Neuronal stem cell (in vitro differentiated cells): ENCODE measurements around the gene GADL1.

Source experiments
- DNase-seq: peaks from one replicate; pipeline ENCODE4 v3.0.0-alpha.2; 2013; ENCODE audit warnings: low spot score
- H2AFZ ChIP-seq: one replicate; pipeline ENCODE4 v1.6.1; 2013; ENCODE audit warnings: mild to moderate bottlenecking, low read length, inconsistent platforms
- H2AK5ac ChIP-seq: 2 replicates; pipeline ENCODE4 v1.6.1; 2013; ENCODE audit warnings: low read depth, mild to moderate bottlenecking, inconsistent platforms, low read length, moderate library complexity, mixed read lengths
- H2BK120ac ChIP-seq: 2 replicates; pipeline ENCODE4 v1.6.1; 2013; ENCODE audit warnings: low read depth, mild to moderate bottlenecking, inconsistent platforms, low read length, moderate library complexity, mixed read lengths
- H2BK12ac ChIP-seq: one replicate; pipeline ENCODE4 v1.6.1; 2013; ENCODE audit warnings: low read length, inconsistent platforms
- H2BK15ac ChIP-seq: 2 replicates; pipeline ENCODE4 v1.6.1; 2013; ENCODE audit warnings: mild to moderate bottlenecking, low read length, inconsistent platforms, mixed read lengths
- H2BK5ac ChIP-seq: one replicate; pipeline ENCODE4 v1.6.1; 2013; ENCODE audit warnings: inconsistent platforms, mild to moderate bottlenecking, low read length, moderate library complexity
- H3K14ac ChIP-seq: one replicate; pipeline ENCODE4 v1.6.1; 2013; ENCODE audit warnings: low read length, inconsistent platforms
- H3K18ac ChIP-seq: 2 replicates; pipeline ENCODE4 v1.6.1; 2013; ENCODE audit warnings: low read length, inconsistent platforms
- H3K23ac ChIP-seq: 2 replicates; pipeline ENCODE4 v1.6.1; 2013; ENCODE audit warnings: low read depth, mild to moderate bottlenecking, mixed read lengths, low read length, inconsistent platforms; ENCODE audit not compliant: poor library complexity
- H3K27ac ChIP-seq: replicated peaks from 3 replicates; pipeline ENCODE4 v1.5.1; 2013; ENCODE audit warnings: low read length, inconsistent platforms
- H3K27me3 ChIP-seq, 3 experiments: 2 replicates each; pipeline ENCODE4 v1.6.1; 2013; ENCODE audit warnings: low read length in 3 of 3, mild to moderate bottlenecking in 2 of 3, inconsistent platforms in 1 of 3, low read depth in 1 of 3, mixed read lengths in 1 of 3, moderate library complexity in 1 of 3; ENCODE audit not compliant: control insufficient read depth in 3 of 3, insufficient read depth in 3 of 3
- H3K36me3 ChIP-seq, 2 donors: replicated peaks in 1 of 2; 2 replicates each; pipeline ENCODE4 v1.6.1; 2013; ENCODE audit warnings: low read length in 2 of 2; ENCODE audit not compliant: control insufficient read depth in 2 of 2, insufficient read depth in 2 of 2
- H3K4ac ChIP-seq: 2 replicates; pipeline ENCODE4 v1.6.1; 2013; ENCODE audit warnings: inconsistent platforms, mild to moderate bottlenecking, low read length, moderate library complexity
- H3K4me1 ChIP-seq, 2 donors: 1 replicate in 1 of 2; 2 replicates in 1 of 2; pipeline ENCODE4 v1.6.1; 2013; ENCODE audit warnings: low read length in 2 of 2, low read depth in 1 of 2; ENCODE audit not compliant: control insufficient read depth in 2 of 2, insufficient read depth in 1 of 2
- H3K4me2 ChIP-seq: one replicate; pipeline ENCODE4 v1.6.1; 2013; ENCODE audit warnings: mild to moderate bottlenecking, low read length, inconsistent platforms; ENCODE audit not compliant: insufficient read depth, poor library complexity, severe bottlenecking
- H3K4me3 ChIP-seq, 2 donors: 2 replicates each; pipeline ENCODE4 v1.5.1; 2013; ENCODE audit warnings: low read length in 2 of 2, mild to moderate bottlenecking in 2 of 2, inconsistent platforms in 1 of 2, moderate library complexity in 1 of 2
- H3K79me1 ChIP-seq: one replicate; pipeline ENCODE4 v1.6.1; 2013; ENCODE audit warnings: low read depth, mild to moderate bottlenecking, inconsistent platforms, low read length, moderate library complexity
- H3K9ac ChIP-seq: one replicate; pipeline ENCODE4 v1.6.1; 2013; ENCODE audit warnings: mild to moderate bottlenecking, low read depth, low read length, inconsistent platforms; ENCODE audit not compliant: poor library complexity
- H3K9me3 ChIP-seq, 2 donors: replicated peaks in 1 of 2; 2 replicates each; pipeline versions ENCODE3 to v1.6.1; 2013; ENCODE audit warnings: low read length in 2 of 2, mild to moderate bottlenecking in 2 of 2, inconsistent platforms in 1 of 2, low read depth in 1 of 2, mixed read lengths in 1 of 2, moderate library complexity in 1 of 2; ENCODE audit not compliant: control insufficient read depth in 2 of 2, insufficient read depth in 1 of 2
- H4K8ac ChIP-seq: one replicate; pipeline ENCODE4 v1.6.1; 2013; ENCODE audit warnings: low read depth, mild to moderate bottlenecking, inconsistent platforms, low read length, moderate library complexity
- H4K91ac ChIP-seq: one replicate; pipeline ENCODE4 v1.6.1; 2013; ENCODE audit warnings: low read length, low read depth, mild to moderate bottlenecking, inconsistent platforms; ENCODE audit not compliant: poor library complexity
- WGBS, 2 donors: extraction: QIAGEN DNeasy Blood & Tissue Kit; methylation state at CpG; one replicate each; pipeline ENCODE4 v1.1.7; 2013; ENCODE audit warnings: missing lambda C conversion rate in 2 of 2, mixed read lengths in 1 of 2; ENCODE audit not compliant: insufficient read length in 2 of 2, insufficient replicate concordance in 1 of 2; ENCODE audit errors: extremely low coverage in 2 of 2; 5-methylcytosine and 5-hydroxymethylcytosine counted together

Gene GADL1

GRCh38 chr3:30810625-30811024 is 83.8 kb downstream of the GADL1 start:
- Histone ChIP-seq H4K8ac (no peak overlapping the region), H3K27ac (no peak overlapping the region), H3K79me1 (no peaks in the 10 kb centered on the region), H3K23ac (no peak overlapping the region), H3K4me3 (no peak overlapping the region), H3K36me3 (no peaks in the 10 kb centered on the region), H3K18ac (peak overlapping the region; percentile 62), H2AFZ (peak overlapping the region; percentile 21), H3K4me1 (no peaks in the 10 kb centered on the region), H2BK12ac (no peak overlapping the region), H3K4me2 (no peak overlapping the region), H2BK15ac (no peak overlapping the region), H2BK5ac (no peak overlapping the region), H4K91ac (no peak overlapping the region), H2BK120ac (no peak overlapping the region), H3K9me3 (no peaks in the 10 kb centered on the region), H3K4ac (no peak overlapping the region), H3K9ac (no peak overlapping the region), H3K27me3 (no peaks in the 10 kb centered on the region), H3K14ac (no peak overlapping the region), H2AK5ac (no peak overlapping the region)
- WGBS, 2 donors, result no CpG with 5 or more reads among the region's 6 CpGs
- no peak for DNase-seq

GRCh38 chr3:30805695-30806094 is 88.8 kb downstream of the GADL1 start:
- Histone ChIP-seq H4K8ac (no peak overlapping the region), H3K4me1 (no peaks in the 10 kb centered on the region), H3K18ac (no peak overlapping the region), H3K14ac (no peak overlapping the region), H3K23ac (no peak overlapping the region), H2BK15ac (no peak overlapping the region), H3K27ac (no peak overlapping the region), H3K79me1 (no peaks in the 10 kb centered on the region), H3K9ac (no peak overlapping the region), H3K9me3 (no peaks in the 10 kb centered on the region), H3K4me2 (no peak overlapping the region), H4K91ac (no peak overlapping the region), H2AK5ac (no peak overlapping the region), H2BK5ac (no peak overlapping the region), H3K4me3 (no peak overlapping the region), H3K36me3 (no peaks in the 10 kb centered on the region), H3K27me3 (no peaks in the 10 kb centered on the region), H3K4ac (no peak overlapping the region), H2AFZ (no peak overlapping the region), H2BK120ac (no peak overlapping the region), H2BK12ac (no peak overlapping the region)
- no peak for DNase-seq
- no CpG with 5 or more reads among the region's 6 CpGs for WGBS, 2 donors

DNA sequence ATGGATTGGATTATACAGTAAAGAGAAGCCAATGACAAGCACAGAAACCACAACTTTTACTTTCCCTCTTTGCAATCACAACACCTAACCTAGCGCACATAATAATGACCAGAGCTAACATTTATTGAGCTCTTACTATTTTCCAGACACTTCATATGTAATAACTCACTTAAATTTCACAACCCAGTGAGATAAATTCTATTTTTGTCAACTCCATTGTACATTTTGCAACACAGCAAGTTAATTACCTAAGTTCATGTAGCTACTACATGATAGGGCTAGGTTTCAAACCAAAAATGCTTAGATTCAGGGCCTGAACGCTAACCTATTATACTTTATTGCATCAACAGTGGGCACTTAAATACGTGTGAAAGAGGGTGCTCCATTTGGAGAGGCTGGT is 89.5 kb downstream of the GADL1 start:
- Histone ChIP-seq H3K9me3 (no peaks in the 10 kb centered on the region), H3K79me1 (no peaks in the 10 kb centered on the region), H4K8ac (no peak overlapping the region), H2AK5ac (no peak overlapping the region), H4K91ac (no peak overlapping the region), H3K36me3 (no peaks in the 10 kb centered on the region), H3K9ac (no peak overlapping the region), H2AFZ (no peak overlapping the region), H2BK5ac (no peak overlapping the region), H3K18ac (no peak overlapping the region), H2BK12ac (no peak overlapping the region), H3K4me3 (no peak overlapping the region), H3K4me2 (no peak overlapping the region), H3K4me1 (no peaks in the 10 kb centered on the region), H3K27me3 (no peaks in the 10 kb centered on the region), H2BK15ac (no peak overlapping the region), H3K27ac (no peak overlapping the region), H3K14ac (no peak overlapping the region), H2BK120ac (no peak overlapping the region), H3K4ac (no peak overlapping the region), H3K23ac (no peak overlapping the region)
- WGBS, 2 donors, result no CpG with 5 or more reads among the region's 3 CpGs
- no peak for DNase-seq

DNA sequence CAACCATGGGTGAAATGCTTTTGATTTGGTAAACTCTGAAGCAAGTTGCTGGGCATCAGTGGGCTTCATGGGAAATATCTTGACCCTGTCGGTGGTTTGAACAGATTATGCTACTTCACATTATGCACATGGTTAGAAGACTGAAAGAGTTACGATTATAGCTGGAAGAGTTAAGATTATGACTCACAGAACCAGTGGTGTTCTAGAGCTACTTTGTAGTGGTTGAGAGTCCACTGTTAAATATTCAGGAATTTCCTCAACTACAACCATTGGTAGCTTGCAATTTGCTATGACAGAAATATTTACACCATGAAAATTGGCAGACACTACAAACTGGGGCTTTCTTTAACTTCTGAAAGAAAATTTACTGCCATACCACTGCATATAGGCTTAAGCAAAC is 99.3 kb downstream of the GADL1 start:
- no peaks in the 10 kb centered on the region for H3K79me1 ChIP-seq
- H4K8ac ChIP-seq, result no peak overlapping the region
- H3K4ac ChIP-seq, result no peak overlapping the region
- no peaks in the 10 kb centered on the region for H3K27me3 ChIP-seq
- no CpG with 5 or more reads among the region's 2 CpGs for WGBS, 2 donors
- H3K14ac ChIP-seq, result no peak overlapping the region
- H4K91ac ChIP-seq, result no peak overlapping the region
- H3K36me3 ChIP-seq, result no peaks in the 10 kb centered on the region
- no peak overlapping the region for H3K23ac ChIP-seq
- H3K4me2 ChIP-seq, result no peak overlapping the region
- H3K4me1 ChIP-seq, result no peaks in the 10 kb centered on the region
- H2AK5ac ChIP-seq, result no peak overlapping the region
- H2BK120ac ChIP-seq, result no peak overlapping the region
- no peak overlapping the region for H2BK5ac ChIP-seq
- H3K4me3 ChIP-seq, result no peak overlapping the region
- H3K9me3 ChIP-seq, result no peaks in the 10 kb centered on the region
- H3K9ac ChIP-seq, result no peak overlapping the region
- no peak overlapping the region for H2BK12ac ChIP-seq
- no peak overlapping the region for H3K27ac ChIP-seq
- no peak overlapping the region for H2AFZ ChIP-seq
- H2BK15ac ChIP-seq, result no peak overlapping the region
- no peak for DNase-seq
- H3K18ac ChIP-seq, result no peak overlapping the region
